Naive thymus-derived CD4-positive, alpha-beta T cell (primary cell): ENCODE measurements around the gene CA5A. TPM values are rescaled to one million over a fixed set of nuclear protein-coding genes. Genes with fewer than 3 reads are reported as not detected.

ENCODE experiments used
- ATAC-seq: fragments of 150-1000 bp; cut with Tn5 transposase; 2 replicates; pipeline ENCODE4 v1.10.0; 2021; ENCODE audit warnings: mild to moderate bottlenecking, moderate library complexity
- CTCF ChIA-PET: fragments of 350-600 bp; sonication (Branson Sonifier 250); formaldehyde crosslinking; loops from one replicate; lab custom pipeline; 2021; ENCODE audit warnings: antibody characterized with exemption; lab: Charles Lee
- POLR2A ChIA-PET: fragments of 350-600 bp; sonication (Branson Sonifier 250); formaldehyde crosslinking; loops from one replicate; lab custom pipeline; 2021; ENCODE audit warnings: antibody characterized with exemption, inconsistent platforms; lab: Charles Lee
- DNase-seq, 9 donors: peaks; one replicate each; pipeline versions ENCODE4 v3.0.0 to v3.0.0-alpha.2; 2020 to 2022; ENCODE audit warnings: mixed read lengths in 1 of 9
- H3K27ac ChIP-seq: one replicate; pipeline ENCODE4 v1.7.0; 2013; ENCODE audit warnings: mild to moderate bottlenecking, low read depth, low read length, moderate library complexity
- H3K27me3 ChIP-seq, 2 donors: one replicate each; pipeline ENCODE4 v1.7.0; 2013; ENCODE audit warnings: low read length in 2 of 2, mild to moderate bottlenecking in 2 of 2, moderate library complexity in 2 of 2; ENCODE audit not compliant: control insufficient read depth in 2 of 2, insufficient read depth in 2 of 2
- H3K36me3 ChIP-seq, 3 experiments: 1 replicate in 2 of 3; 2 replicates in 1 of 3; pipeline ENCODE4 v1.7.0; 2013; ENCODE audit warnings: low read length in 3 of 3, mild to moderate bottlenecking in 3 of 3, moderate library complexity in 1 of 3; ENCODE audit not compliant: insufficient read depth in 3 of 3, control insufficient read depth in 2 of 3
- H3K4me1 ChIP-seq, 2 donors: one replicate each; pipeline ENCODE4 v1.7.0; 2013; ENCODE audit warnings: low read length in 2 of 2, mild to moderate bottlenecking in 2 of 2, moderate library complexity in 1 of 2; ENCODE audit not compliant: control insufficient read depth in 2 of 2, insufficient read depth in 2 of 2
- H3K4me3 ChIP-seq: 2 replicates; pipeline ENCODE4 v1.7.0; 2013; ENCODE audit warnings: mild to moderate bottlenecking, low read length
- H3K9me3 ChIP-seq, 3 experiments: 1 replicate in 2 of 3; 2 replicates in 1 of 3; pipeline ENCODE4 v1.7.0; 2013; ENCODE audit warnings: low read length in 3 of 3; ENCODE audit not compliant: control insufficient read depth in 2 of 3
- H3K27ac Mint-ChIP-seq, 9 donors: one replicate each; pipeline ENCODE4 v1.8.0; 2020 to 2022; ENCODE audit warnings: mixed read lengths in 9 of 9, mild to moderate bottlenecking in 8 of 9, moderate library complexity in 5 of 9, inconsistent platforms in 2 of 9
- H3K27me3 Mint-ChIP-seq, 5 donors: one replicate each; pipeline ENCODE4 v1.8.0; 2021 to 2022; ENCODE audit warnings: mixed read lengths in 5 of 5, mild to moderate bottlenecking in 1 of 5
- H3K36me3 Mint-ChIP-seq, 5 donors: one replicate each; pipeline ENCODE4 v1.8.0; 2020 to 2022; ENCODE audit warnings: mixed read lengths in 5 of 5, mild to moderate bottlenecking in 3 of 5, inconsistent platforms in 1 of 5
- H3K4me1 Mint-ChIP-seq, 7 donors: one replicate each; pipeline ENCODE4 v1.8.0; 2020 to 2022; ENCODE audit warnings: mixed read lengths in 7 of 7, mild to moderate bottlenecking in 3 of 7, inconsistent platforms in 1 of 7
- H3K4me3 Mint-ChIP-seq, 10 donors: one replicate each; pipeline ENCODE4 v1.8.0; 2020 to 2022; ENCODE audit warnings: mild to moderate bottlenecking in 10 of 10, mixed read lengths in 10 of 10, moderate library complexity in 6 of 10, inconsistent platforms in 2 of 10
- H3K9me3 Mint-ChIP-seq, 11 donors: one replicate each; pipeline ENCODE4 v1.8.0; 2020 to 2022; ENCODE audit warnings: mixed read lengths in 11 of 11, mild to moderate bottlenecking in 4 of 11, inconsistent platforms in 1 of 11, moderate library complexity in 1 of 11
- intact Hi-C, 2 donors: fragments of 100-400 bp; cut with micrococcal nuclease; formaldehyde crosslinking; loops; one replicate each; pipeline ENCODE4 v1.15.1; 2023
- polyA plus RNA-seq, 2 donors: library from polyadenylated mRNA; unstranded; fragments of 300-500 nt; fragmentation: Illumina TruSeq; gene quantifications; one replicate each; pipeline ENCODE4 v1.2.3, GENCODE V29; 2021
- total RNA-seq, 6 experiments: library from RNA in 5 of 6; stranded (reverse) in 5 of 6; gene quantifications; 1 replicate in 5 of 6; 2 replicates in 1 of 6; pipeline ENCODE4 v1.2.3 and lab custom pipeline; 2021 to 2026

The CA5A gene
- total and polyA plus RNA-seq, 7 experiments from 2014 or later = not detected

DNA sequence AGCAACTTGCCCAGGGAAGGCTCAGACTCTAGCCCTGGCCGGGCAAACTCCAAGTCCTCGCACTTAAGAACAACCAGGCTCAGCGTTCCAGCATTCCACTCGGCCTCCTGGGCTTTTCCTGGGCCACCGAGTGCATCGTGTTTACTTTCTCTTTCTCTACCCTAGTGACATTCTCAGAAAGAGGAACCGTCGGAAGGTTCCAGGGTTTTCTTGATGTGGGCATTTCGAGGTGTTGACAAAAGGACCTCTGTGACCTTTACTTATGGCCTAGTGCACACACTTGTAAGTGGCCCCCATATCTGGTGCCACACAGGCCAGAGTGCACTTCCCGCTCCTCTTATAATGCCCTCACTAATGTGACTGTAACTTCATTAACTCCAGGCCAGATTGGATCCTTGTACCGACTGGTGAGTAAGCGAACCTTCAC is 11.8 kb upstream of the CA5A start:
- H3K27me3 Mint-ChIP-seq = peaks cover 0 to 8% (median 2%) of the 10 kb centered on the region in 5 donors
- Histone ChIP-seq H3K4me1 (peaks cover 8 to 9% of the 10 kb centered on the region in 2 donors), H3K9me3 (no peaks in the 10 kb centered on the region), H3K4me3 (no peak overlapping the region), H3K36me3 (no peaks in the 10 kb centered on the region), H3K27ac (no peak overlapping the region), H3K27me3 (no peaks in the 10 kb centered on the region)
- POLR2A ChIA-PET = interaction anchor here (0.7 kb wide), 1 partner anchor 15 kb away, joined by 5 read pairs; no protein-coding TSS in a partner anchor
- peaks cover 0 to 2% (median 0%) of the 10 kb centered on the region in 11 donors for H3K9me3 Mint-ChIP-seq
- DNase-seq (no peak), ATAC-seq (no peak)
- H3K4me3 Mint-ChIP-seq = peak overlapping the region in 2 of 10 donors; percentile 4 to 82
- peaks cover 0 to 8% (median 3%) of the 10 kb centered on the region in 5 donors for H3K36me3 Mint-ChIP-seq
- intact Hi-C loops = no loop called here
- CTCF ChIA-PET = no interaction called here
- peak overlapping the region in 6 of 9 donors; percentile 44 to 97 (median 57) for H3K27ac Mint-ChIP-seq
- H3K4me1 Mint-ChIP-seq = peaks cover 13 to 48% (median 18%) of the 10 kb centered on the region in 7 donors

DNA sequence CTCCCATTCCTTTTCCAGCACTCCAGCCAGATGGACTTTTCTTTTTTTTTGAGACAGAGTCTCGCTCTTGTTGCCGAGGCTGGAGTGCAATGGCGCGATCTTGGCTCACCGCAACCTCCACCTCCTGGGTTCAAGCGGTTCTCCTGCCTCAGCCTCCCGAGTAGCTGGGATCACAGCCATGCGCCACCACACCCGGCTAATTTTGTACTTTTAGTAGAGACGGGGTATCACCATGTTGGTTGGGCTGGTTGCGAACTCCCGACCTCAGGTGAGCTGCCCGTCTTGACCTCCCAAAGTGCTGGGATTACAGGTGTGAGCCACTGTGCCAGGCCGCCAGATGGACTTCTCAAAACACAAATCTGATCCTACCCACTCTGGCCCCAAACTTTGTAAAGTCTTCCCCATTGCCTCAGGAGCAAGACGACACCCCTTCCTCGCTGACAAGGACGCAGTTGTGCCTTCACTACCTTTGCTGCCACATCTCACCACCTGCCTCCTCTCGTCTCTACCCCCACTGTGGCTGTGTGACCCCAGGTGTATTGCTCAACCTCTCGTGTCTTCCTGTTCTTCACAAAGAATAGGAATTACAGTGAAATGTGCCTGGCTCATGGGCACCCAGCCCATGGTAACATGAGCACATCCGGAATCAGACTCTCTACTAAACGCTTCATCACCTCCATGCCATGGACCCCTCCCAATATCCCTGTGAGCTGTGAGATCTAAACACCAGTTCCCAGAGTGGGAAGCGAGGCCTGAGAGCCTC is 11.2 kb upstream of the CA5A start:
- ChIA-PET POLR2A (no interaction called here), CTCF (no interaction called here)
- Histone ChIP-seq H3K4me3 (no peak overlapping the region), H3K27ac (no peak overlapping the region), H3K36me3 (no peaks in the 10 kb centered on the region), H3K9me3 (no peaks in the 10 kb centered on the region), H3K27me3 (no peaks in the 10 kb centered on the region), H3K4me1 (peaks cover 6% of the 10 kb centered on the region in 2 donors)
- DNase-seq = no peak
- intact Hi-C loops = no loop called here
- Mint-ChIP-seq H3K27ac (peak overlapping the region in 6 of 9 donors; percentile 44 to 97 (median 57)), H3K9me3 (peaks cover 0 to 2% (median 0%) of the 10 kb centered on the region in 11 donors), H3K4me3 (peak overlapping the region in 3 of 10 donors; percentile 2 to 82 (median 18)), H3K36me3 (peaks cover 0 to 8% (median 3%) of the 10 kb centered on the region in 5 donors), H3K4me1 (peaks cover 11 to 44% (median 15%) of the 10 kb centered on the region in 7 donors), H3K27me3 (peaks cover 0 to 8% (median 2%) of the 10 kb centered on the region in 5 donors)
- ATAC-seq = no peak

DNA sequence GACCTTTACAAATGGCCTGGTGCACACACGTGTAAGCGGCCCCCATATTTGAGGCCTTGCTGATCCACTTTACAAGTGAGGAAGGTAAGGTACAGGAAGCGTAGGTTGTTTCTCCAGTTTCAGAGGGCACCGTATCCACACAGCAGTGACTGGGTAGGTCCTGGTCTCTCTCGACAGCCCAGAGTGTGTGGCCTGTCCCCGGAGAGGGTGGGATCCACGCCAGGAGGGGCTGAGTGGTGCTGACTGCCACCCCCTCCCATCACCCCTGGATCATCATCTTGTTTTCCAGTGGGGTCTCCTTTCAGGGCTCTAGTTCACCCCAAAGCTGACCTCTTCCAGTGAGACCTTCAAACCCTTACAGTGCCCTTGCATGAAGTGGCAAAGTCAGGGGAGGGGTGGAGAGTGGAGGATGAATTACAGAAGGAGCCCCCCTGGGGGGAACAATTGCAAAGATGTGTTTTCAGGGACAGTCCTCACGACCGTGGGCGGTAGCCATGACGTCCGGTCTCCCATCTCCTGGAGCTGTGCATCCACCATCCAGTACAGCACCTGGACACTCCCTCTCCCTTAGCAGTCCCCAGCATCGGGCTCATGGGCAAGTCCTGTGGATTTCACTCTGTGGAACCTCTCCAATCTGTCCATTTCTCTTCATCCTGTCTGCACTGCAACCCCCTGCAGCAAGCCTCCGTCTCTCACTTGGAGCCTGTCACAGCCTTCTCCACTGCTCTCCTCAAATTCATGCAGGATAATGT is 10.4 kb upstream of the CA5A start:
- peak overlapping the region in 1 of 9 donors; percentile 59 for H3K27ac Mint-ChIP-seq
- peaks cover 4 to 39% (median 8%) of the 10 kb centered on the region in 7 donors for H3K4me1 Mint-ChIP-seq
- CTCF ChIA-PET = interaction anchor here (0.6 kb wide), 1 partner anchor 152 kb away, joined by 3 read pairs; no protein-coding TSS in a partner anchor

DNA sequence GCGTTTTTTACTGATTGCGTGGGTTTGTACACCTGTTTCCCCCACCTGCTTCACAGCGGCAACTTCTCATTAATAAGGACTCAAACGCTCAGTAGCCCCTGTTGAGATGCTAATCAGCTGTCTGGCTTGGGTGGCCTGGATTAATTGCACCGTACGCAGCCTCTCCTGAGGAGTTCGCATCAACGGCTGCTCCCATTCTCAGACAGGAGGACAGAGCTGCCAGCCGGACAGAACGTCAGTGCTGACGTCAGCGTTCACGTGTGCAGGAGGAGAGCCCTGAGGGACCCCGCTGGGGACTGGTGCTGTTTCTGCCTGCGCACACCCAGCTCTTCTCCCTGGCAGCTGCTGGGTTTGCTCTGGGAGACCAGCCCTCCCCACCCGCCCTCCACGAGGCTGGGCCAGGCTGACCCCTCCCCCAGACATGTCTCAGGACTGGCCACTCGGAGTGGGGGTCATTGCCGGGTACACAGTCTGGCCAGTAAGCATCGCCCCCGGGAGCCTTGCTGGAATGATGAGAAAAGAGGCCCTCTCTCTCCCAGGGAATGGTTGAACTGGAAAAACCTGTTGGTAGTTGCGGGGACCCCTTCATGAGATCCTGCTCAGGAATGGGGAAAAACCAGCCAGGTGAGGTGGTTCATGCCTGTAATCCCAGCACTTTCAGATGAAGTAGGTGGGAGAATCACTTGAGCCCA is 9.2 kb upstream of the CA5A start:
- Mint-ChIP-seq H3K36me3 (peaks cover 0 to 3% (median 0%) of the 10 kb centered on the region in 5 donors), H3K9me3 (peaks cover 0 to 2% (median 0%) of the 10 kb centered on the region in 11 donors), H3K27me3 (peaks cover 0 to 8% (median 0%) of the 10 kb centered on the region in 5 donors), H3K27ac (peak overlapping the region in 2 of 9 donors; percentile 36 to 67), H3K4me3 (peak overlapping the region; percentile 16 to 65 (median 34)), H3K4me1 (peaks cover under 1 to 36% (median 8%) of the 10 kb centered on the region in 7 donors)
- H3K27me3 ChIP-seq = no peaks in the 10 kb centered on the region
- no peak overlapping the region for H3K27ac ChIP-seq
- H3K4me1 ChIP-seq = no peaks in the 10 kb centered on the region
- DNase-seq (peak in 1 of 9 donors; percentile 40), ATAC-seq (peak; percentile 70)
- no peak overlapping the region for H3K4me3 ChIP-seq
- H3K36me3 ChIP-seq = no peaks in the 10 kb centered on the region
- ChIA-PET CTCF (no interaction called here), POLR2A (no interaction called here)
- H3K9me3 ChIP-seq = no peaks in the 10 kb centered on the region
- intact Hi-C loops = no loop called here

More for the DNA sequence above, 10.4 kb upstream of the CA5A start:
- intact Hi-C loops = no loop called here
- no peak overlapping the region for H3K4me3 ChIP-seq
- ATAC-seq (no peak), DNase-seq (no peak)
- no peaks in the 10 kb centered on the region for H3K9me3 ChIP-seq
- no peaks in the 10 kb centered on the region for H3K27me3 ChIP-seq
- H3K4me1 ChIP-seq = no peaks in the 10 kb centered on the region
- H3K9me3 Mint-ChIP-seq = peaks cover 0 to 2% (median 0%) of the 10 kb centered on the region in 11 donors
- POLR2A ChIA-PET = no interaction called here
- H3K27ac ChIP-seq = no peak overlapping the region
- H3K27me3 Mint-ChIP-seq = peaks cover 0 to 8% (median 2%) of the 10 kb centered on the region in 5 donors
- no peak overlapping the region for H3K4me3 Mint-ChIP-seq
- peaks cover 0 to 3% (median 0%) of the 10 kb centered on the region in 5 donors for H3K36me3 Mint-ChIP-seq
- H3K36me3 ChIP-seq = no peaks in the 10 kb centered on the region

DNA sequence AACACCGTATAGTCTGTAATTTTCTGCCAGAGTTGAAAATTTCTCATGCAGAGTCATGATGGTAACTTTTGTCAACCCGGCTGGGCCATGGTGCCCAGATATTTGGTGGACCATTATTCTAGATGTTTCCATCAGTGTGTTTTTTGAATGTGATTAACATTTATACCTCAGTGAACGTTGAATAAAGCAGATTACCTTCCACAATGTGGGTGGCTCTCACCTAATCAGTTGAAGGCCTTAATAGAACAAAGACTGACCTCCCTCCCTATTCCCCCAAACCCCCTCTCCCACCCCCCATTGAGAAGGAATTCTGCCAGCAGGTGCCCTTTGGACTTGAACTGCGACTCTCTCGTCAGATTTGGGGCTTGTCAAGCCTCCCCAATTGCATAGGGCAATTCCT is 6.4 kb upstream of the CA5A start:
- H3K27ac Mint-ChIP-seq = no peak overlapping the region
- H3K4me1 Mint-ChIP-seq = peaks cover 0 to 16% (median 3%) of the 10 kb centered on the region in 7 donors
- H3K27ac ChIP-seq = no peak overlapping the region
- DNase-seq = no peak
- intact Hi-C loops = no loop called here
- H3K36me3 ChIP-seq = no peaks in the 10 kb centered on the region
- no peaks in the 10 kb centered on the region for H3K9me3 ChIP-seq
- POLR2A ChIA-PET = no interaction called here
- H3K4me3 ChIP-seq = no peak overlapping the region
- H3K9me3 Mint-ChIP-seq = peaks cover 0 to 4% (median 0%) of the 10 kb centered on the region in 11 donors
- no peaks in the 10 kb centered on the region for H3K36me3 Mint-ChIP-seq
- peaks cover 0 to 5% (median 3%) of the 10 kb centered on the region in 5 donors for H3K27me3 Mint-ChIP-seq
- no peaks in the 10 kb centered on the region for H3K4me1 ChIP-seq
- CTCF ChIA-PET = no interaction called here
- no peak overlapping the region for H3K4me3 Mint-ChIP-seq
- no peaks in the 10 kb centered on the region for H3K27me3 ChIP-seq
- no peak for ATAC-seq
